Activated naive CD4-positive, alpha-beta T cell treated with anti-CD3 and anti-CD28 coated beads, Interleukin-2, amount 50 U/mL, for 24 hours (primary cell): ENCODE data around the gene IPO13.

Experiments used
- H3K27ac Mint-ChIP-seq: one replicate; pipeline ENCODE4 v1.8.0; 2021; ENCODE audit warnings: mild to moderate bottlenecking, mixed read lengths
- H3K27me3 Mint-ChIP-seq: one replicate; pipeline ENCODE4 v1.8.0; 2021; ENCODE audit warnings: mixed read lengths
- H3K36me3 Mint-ChIP-seq: one replicate; pipeline ENCODE4 v1.8.0; 2021; ENCODE audit warnings: mixed read lengths
- H3K4me1 Mint-ChIP-seq: one replicate; pipeline ENCODE4 v1.8.0; 2021; ENCODE audit warnings: mixed read lengths
- H3K4me3 Mint-ChIP-seq: one replicate; pipeline ENCODE4 v1.8.0; 2021; ENCODE audit warnings: mild to moderate bottlenecking, mixed read lengths
- H3K9me3 Mint-ChIP-seq: one replicate; pipeline ENCODE4 v1.8.0; 2021; ENCODE audit warnings: mixed read lengths

The IPO13 gene

GRCh38 chr1:43974443-43975248, 27.9 kb downstream of the IPO13 start, which contains the start of gene ATP6V0B:
ATP6V0B (plus strand) TSS chr1:43974960; CDS start chr1:43975041, 81 bp downstream.
- H3K4me1 Mint-ChIP-seq: peaks cover 59% of the 10 kb centered on the region
- H3K36me3 Mint-ChIP-seq: peaks cover 26% of the 10 kb centered on the region
- H3K27me3 Mint-ChIP-seq: no peaks in the 10 kb centered on the region
- H3K4me3 Mint-ChIP-seq: peak within 1 kb of the TSS; percentile 92
- no peaks in the 10 kb centered on the region for H3K9me3 Mint-ChIP-seq
- H3K27ac Mint-ChIP-seq: peak within 1 kb of the TSS; percentile 91

- peaks cover 2% of the 10 kb centered on the region for H3K27me3 Mint-ChIP-seq
- H3K4me3 Mint-ChIP-seq: peak overlapping the region; percentile 92
- H3K4me1 Mint-ChIP-seq: peaks cover 56% of the 10 kb centered on the region
- peaks cover 26% of the 10 kb centered on the region for H3K36me3 Mint-ChIP-seq
- no peaks in the 10 kb centered on the region for H3K9me3 Mint-ChIP-seq
- H3K27ac Mint-ChIP-seq: peak overlapping the region; percentile 61
Measured at GRCh38 chr1:43975249-43975961, 28.7 kb downstream of the IPO13 start.

GRCh38 chr1:43976045-43976444, 29.3 kb downstream of the IPO13 start:
- peaks cover 23% of the 10 kb centered on the region for H3K36me3 Mint-ChIP-seq
- peaks cover 53% of the 10 kb centered on the region for H3K4me1 Mint-ChIP-seq
- H3K4me3 Mint-ChIP-seq: peak overlapping the region; percentile 92
- H3K27ac Mint-ChIP-seq: peak overlapping the region; percentile 61
- H3K9me3 Mint-ChIP-seq: no peaks in the 10 kb centered on the region
- H3K27me3 Mint-ChIP-seq: peaks cover 2% of the 10 kb centered on the region

GRCh38 chr1:43976890-43977289, 30.1 kb downstream of the IPO13 start:
- H3K9me3 Mint-ChIP-seq: no peaks in the 10 kb centered on the region
- H3K4me1 Mint-ChIP-seq: peaks cover 50% of the 10 kb centered on the region
- H3K4me3 Mint-ChIP-seq: peak overlapping the region; percentile 48
- H3K27me3 Mint-ChIP-seq: peaks cover 2% of the 10 kb centered on the region
- H3K27ac Mint-ChIP-seq: no peak overlapping the region
- peaks cover 23% of the 10 kb centered on the region for H3K36me3 Mint-ChIP-seq

- Mint-ChIP-seq H3K4me3 (peak overlapping the region; percentile 48), H3K4me1 (peaks cover 50% of the 10 kb centered on the region), H3K9me3 (no peaks in the 10 kb centered on the region), H3K27me3 (peaks cover 2% of the 10 kb centered on the region), H3K36me3 (peaks cover 23% of the 10 kb centered on the region), H3K27ac (no peak overlapping the region)
Measured at GRCh38 chr1:43977376-43978263, 30.9 kb downstream of the IPO13 start.

GRCh38 chr1:43978264-43978550, 31.5 kb downstream of the IPO13 start:
- H3K4me1 Mint-ChIP-seq: peaks cover 46% of the 10 kb centered on the region
- peaks cover 21% of the 10 kb centered on the region for H3K36me3 Mint-ChIP-seq
- H3K27ac Mint-ChIP-seq: no peak overlapping the region
- H3K27me3 Mint-ChIP-seq: peaks cover 2% of the 10 kb centered on the region
- H3K9me3 Mint-ChIP-seq: no peaks in the 10 kb centered on the region
- peak overlapping the region; percentile 48 for H3K4me3 Mint-ChIP-seq

- Mint-ChIP-seq H3K4me1 (peaks cover 41% of the 10 kb centered on the region), H3K36me3 (peaks cover 17% of the 10 kb centered on the region), H3K4me3 (peak within 1 kb of the TSS; percentile 88), H3K9me3 (no peaks in the 10 kb centered on the region), H3K27me3 (peaks cover 2% of the 10 kb centered on the region), H3K27ac (peak within 1 kb of the TSS; percentile 81)
Measured at GRCh38 chr1:43978551-43979260, 32.0 kb downstream of the IPO13 start, which contains the start of gene B4GALT2. B4GALT2 (plus strand) TSS chr1:43979210; CDS start chr1:43981161, 1,951 bp downstream.

- Mint-ChIP-seq H3K4me1 (peaks cover 36% of the 10 kb centered on the region), H3K9me3 (no peaks in the 10 kb centered on the region), H3K27me3 (peaks cover 2% of the 10 kb centered on the region), H3K36me3 (peaks cover 17% of the 10 kb centered on the region), H3K4me3 (no peak overlapping the region), H3K27ac (no peak overlapping the region)
Measured at GRCh38 chr1:43979261-43979527, 32.4 kb downstream of the IPO13 start.

- H3K27me3 Mint-ChIP-seq: peaks cover 2% of the 10 kb centered on the region
- peak overlapping the region; percentile 88 for H3K4me3 Mint-ChIP-seq
- peak overlapping the region; percentile 81 for H3K27ac Mint-ChIP-seq
- H3K4me1 Mint-ChIP-seq: peaks cover 35% of the 10 kb centered on the region
- H3K9me3 Mint-ChIP-seq: no peaks in the 10 kb centered on the region
- H3K36me3 Mint-ChIP-seq: peaks cover 17% of the 10 kb centered on the region
Measured at GRCh38 chr1:43979528-43980254, 32.9 kb downstream of the IPO13 start.

- H3K36me3 Mint-ChIP-seq: peaks cover 17% of the 10 kb centered on the region
- peak overlapping the region; percentile 88 for H3K4me3 Mint-ChIP-seq
- peaks cover 2% of the 10 kb centered on the region for H3K27me3 Mint-ChIP-seq
- H3K27ac Mint-ChIP-seq: no peak overlapping the region
- H3K9me3 Mint-ChIP-seq: no peaks in the 10 kb centered on the region
- H3K4me1 Mint-ChIP-seq: peaks cover 35% of the 10 kb centered on the region
Measured at GRCh38 chr1:43980255-43981134, 33.7 kb downstream of the IPO13 start.

GRCh38 chr1:43981135-43981491, 34.4 kb downstream of the IPO13 start:
- no peaks in the 10 kb centered on the region for H3K9me3 Mint-ChIP-seq
- H3K27ac Mint-ChIP-seq: no peak overlapping the region
- peaks cover 2% of the 10 kb centered on the region for H3K27me3 Mint-ChIP-seq
- H3K4me1 Mint-ChIP-seq: peaks cover 30% of the 10 kb centered on the region
- H3K36me3 Mint-ChIP-seq: peaks cover 17% of the 10 kb centered on the region
- no peak overlapping the region for H3K4me3 Mint-ChIP-seq

- Mint-ChIP-seq H3K36me3 (peaks cover 16% of the 10 kb centered on the region), H3K9me3 (no peaks in the 10 kb centered on the region), H3K4me3 (no peak overlapping the region), H3K4me1 (peaks cover 25% of the 10 kb centered on the region), H3K27ac (no peak overlapping the region), H3K27me3 (peaks cover 2% of the 10 kb centered on the region)
Measured at GRCh38 chr1:43981636-43982035, 34.9 kb downstream of the IPO13 start.

GRCh38 chr1:43982241-43982640, 35.5 kb downstream of the IPO13 start:
- H3K9me3 Mint-ChIP-seq: no peaks in the 10 kb centered on the region

GRCh38 chr1:43982808-43983207, 36.1 kb downstream of the IPO13 start:
- H3K36me3 Mint-ChIP-seq: peaks cover 6% of the 10 kb centered on the region
- peaks cover 2% of the 10 kb centered on the region for H3K27me3 Mint-ChIP-seq
- H3K4me3 Mint-ChIP-seq: no peak overlapping the region
- no peak overlapping the region for H3K27ac Mint-ChIP-seq
- peaks cover 13% of the 10 kb centered on the region for H3K4me1 Mint-ChIP-seq
- H3K9me3 Mint-ChIP-seq: no peaks in the 10 kb centered on the region

More at GRCh38 chr1:43982241-43982640, 35.5 kb downstream of the IPO13 start:
- Mint-ChIP-seq H3K36me3 (peaks cover 10% of the 10 kb centered on the region), H3K27me3 (peaks cover 2% of the 10 kb centered on the region), H3K27ac (no peak overlapping the region), H3K4me3 (no peak overlapping the region), H3K4me1 (peaks cover 19% of the 10 kb centered on the region)
